CD4-positive, alpha-beta T cell (primary cell): ENCODE measurements around the gene KLHL30. TPM values are rescaled to one million over a fixed set of nuclear protein-coding genes. Genes with fewer than 3 reads are reported as not detected.

Experiments
- ATAC-seq: fragments of 200-7000 bp; cut with Tn5 transposase; one replicate; pipeline ENCODE4 v1.10.0; 2022; ENCODE audit warnings: mild to moderate bottlenecking; ENCODE audit not compliant: poor library complexity
- CTCF ChIA-PET: fragments of 350-600 bp; sonication (Branson Sonifier 250); formaldehyde crosslinking; loops from one replicate; lab custom pipeline; 2021; ENCODE audit warnings: antibody characterized with exemption, inconsistent platforms; lab: Charles Lee
- POLR2A ChIA-PET: fragments of 350-600 bp; sonication (Branson Sonifier 250); formaldehyde crosslinking; loops from one replicate; lab custom pipeline; 2021; ENCODE audit warnings: antibody characterized with exemption, inconsistent platforms; lab: Charles Lee
- DNase-seq, 14 experiments: peaks; one replicate each; pipeline ENCODE4 v3.0.0-alpha.2; 2013 to 2020; ENCODE audit warnings: mixed read lengths in 2 of 14
- H3K27ac ChIP-seq, 2 donors: one replicate each; pipeline versions ENCODE4 v1.5.1 to v1.7.0; 2013; ENCODE audit warnings: low read length in 2 of 2, low read depth in 1 of 2, mild to moderate bottlenecking in 1 of 2
- H3K27me3 ChIP-seq, 2 experiments: 1 replicate in 1 of 2; 2 replicates in 1 of 2; pipeline versions ENCODE4 v1.6.1 to v1.7.0; 2013; ENCODE audit warnings: low read length in 2 of 2, control low read depth in 1 of 2, mild to moderate bottlenecking in 1 of 2, moderate library complexity in 1 of 2; ENCODE audit not compliant: insufficient read depth in 2 of 2, control insufficient read depth in 1 of 2
- H3K36me3 ChIP-seq: one replicate; pipeline ENCODE4 v1.6.1; 2013; ENCODE audit warnings: low read length, control low read depth; ENCODE audit not compliant: insufficient read depth
- H3K4me1 ChIP-seq: one replicate; pipeline ENCODE4 v1.6.1; 2013; ENCODE audit warnings: low read length, control low read depth; ENCODE audit not compliant: insufficient read depth
- H3K4me3 ChIP-seq: one replicate; pipeline ENCODE4 v1.5.1; 2013; ENCODE audit warnings: mild to moderate bottlenecking, low read length, moderate library complexity
- H3K9me3 ChIP-seq, 2 experiments: 1 replicate in 1 of 2; 2 replicates in 1 of 2; pipeline versions ENCODE4 v1.6.1 to v1.7.0; 2013; ENCODE audit warnings: low read length in 2 of 2, mild to moderate bottlenecking in 2 of 2, control low read depth in 1 of 2, moderate library complexity in 1 of 2; ENCODE audit not compliant: control insufficient read depth in 1 of 2, insufficient read depth in 1 of 2
- H3K27ac Mint-ChIP-seq: one replicate; pipeline ENCODE4 v1.8.0; 2020; ENCODE audit warnings: mixed read lengths
- H3K27me3 Mint-ChIP-seq: one replicate; pipeline ENCODE4 v1.8.0; 2021; ENCODE audit warnings: mixed read lengths
- H3K36me3 Mint-ChIP-seq: one replicate; pipeline ENCODE4 v1.8.0; 2021; ENCODE audit warnings: low read depth, mixed read lengths
- H3K4me1 Mint-ChIP-seq: one replicate; pipeline ENCODE4 v1.8.0; 2021; ENCODE audit warnings: low read depth, mixed read lengths
- H3K4me3 Mint-ChIP-seq: one replicate; pipeline ENCODE4 v1.8.0; 2020; ENCODE audit warnings: mild to moderate bottlenecking, mixed read lengths
- H3K9me3 Mint-ChIP-seq: one replicate; pipeline ENCODE4 v1.8.0; 2020; ENCODE audit warnings: mixed read lengths
- intact Hi-C, 2 experiments: fragments of 100-400 bp; cut with DNase I in 1 of 2; cut with micrococcal nuclease in 1 of 2; formaldehyde crosslinking; loops; one replicate each; pipeline versions ENCODE4 v1.15.1 to v1.9.0; 2023 to 2025; cut with DNase I, micrococcal nuclease
- total RNA-seq, 174 experiments: library from RNA in 2 of 174; stranded (reverse) in 2 of 174; gene quantifications; one replicate each; pipeline ENCODE4 v1.2.3 and lab custom pipeline; 2021 to 2026
- TF ChIP-seq, protein P1 (sequence below): fragments of 200-600 bp; IDR thresholded peaks from one replicate; pipeline ENCODE4 v1.8.0; 2022; ENCODE audit warnings: antibody characterized with exemption, mild to moderate bottlenecking

The KLHL30 gene
- total RNA-seq, 2 experiments from 2014 or later = not detected

DNA sequence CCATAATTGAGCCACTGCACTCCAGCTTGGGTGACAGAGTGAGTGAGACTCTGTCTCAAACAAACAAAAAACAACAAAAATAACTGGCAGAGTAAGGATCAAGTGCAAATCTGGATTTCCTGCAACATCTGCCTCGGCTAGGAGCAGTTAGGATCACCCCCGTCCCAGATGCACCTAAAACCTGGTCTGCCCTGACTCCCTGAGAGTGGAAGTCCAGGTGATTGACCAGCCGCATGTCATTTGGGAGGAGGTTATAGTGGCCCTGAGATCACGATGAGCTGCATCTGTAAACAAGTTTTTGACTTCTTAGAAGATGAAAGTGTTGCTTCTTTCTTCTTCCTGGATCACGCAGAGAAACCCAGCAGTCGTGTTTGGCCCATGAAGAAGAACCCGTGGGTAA is 43.3 kb upstream of the KLHL30 start:
- Histone ChIP-seq H3K27me3 (no peaks in the 10 kb centered on the region), H3K4me1 (no peaks in the 10 kb centered on the region), H3K36me3 (peaks cover 7% of the 10 kb centered on the region), H3K27ac (no peak overlapping the region), H3K9me3 (peaks cover 0 to 4% of the 10 kb centered on the region in 2 experiments), H3K4me3 (no peak overlapping the region)
- no peaks in the 10 kb centered on the region for H3K27me3 Mint-ChIP-seq
- no peaks in the 10 kb centered on the region for H3K4me1 Mint-ChIP-seq
- intact Hi-C loops = no loop called here
- ChIA-PET CTCF (no interaction called here), POLR2A (no interaction called here)
- TF ChIP-seq, protein P1, sequence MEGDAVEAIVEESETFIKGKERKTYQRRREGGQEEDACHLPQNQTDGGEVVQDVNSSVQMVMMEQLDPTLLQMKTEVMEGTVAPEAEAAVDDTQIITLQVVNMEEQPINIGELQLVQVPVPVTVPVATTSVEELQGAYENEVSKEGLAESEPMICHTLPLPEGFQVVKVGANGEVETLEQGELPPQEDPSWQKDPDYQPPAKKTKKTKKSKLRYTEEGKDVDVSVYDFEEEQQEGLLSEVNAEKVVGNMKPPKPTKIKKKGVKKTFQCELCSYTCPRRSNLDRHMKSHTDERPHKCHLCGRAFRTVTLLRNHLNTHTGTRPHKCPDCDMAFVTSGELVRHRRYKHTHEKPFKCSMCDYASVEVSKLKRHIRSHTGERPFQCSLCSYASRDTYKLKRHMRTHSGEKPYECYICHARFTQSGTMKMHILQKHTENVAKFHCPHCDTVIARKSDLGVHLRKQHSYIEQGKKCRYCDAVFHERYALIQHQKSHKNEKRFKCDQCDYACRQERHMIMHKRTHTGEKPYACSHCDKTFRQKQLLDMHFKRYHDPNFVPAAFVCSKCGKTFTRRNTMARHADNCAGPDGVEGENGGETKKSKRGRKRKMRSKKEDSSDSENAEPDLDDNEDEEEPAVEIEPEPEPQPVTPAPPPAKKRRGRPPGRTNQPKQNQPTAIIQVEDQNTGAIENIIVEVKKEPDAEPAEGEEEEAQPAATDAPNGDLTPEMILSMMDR = no peak
- H3K36me3 Mint-ChIP-seq = no peaks in the 10 kb centered on the region
- H3K4me3 Mint-ChIP-seq = no peak overlapping the region
- no peaks in the 10 kb centered on the region for H3K9me3 Mint-ChIP-seq
- DNase-seq (no peak), ATAC-seq (no peak)
- H3K27ac Mint-ChIP-seq = no peak overlapping the region

GRCh38 chr2:238096311-238097011 is 42.0 kb upstream of the KLHL30 start:
- TF ChIP-seq, protein P1 = no peak
- Histone ChIP-seq H3K9me3 (peaks cover 0 to 4% of the 10 kb centered on the region in 2 experiments), H3K4me3 (no peak overlapping the region), H3K4me1 (no peaks in the 10 kb centered on the region), H3K27me3 (no peaks in the 10 kb centered on the region), H3K36me3 (peaks cover 7% of the 10 kb centered on the region), H3K27ac (no peak overlapping the region)
- DNase-seq (no peak), ATAC-seq (no peak)
- POLR2A ChIA-PET = no interaction called here
- Mint-ChIP-seq H3K27me3 (no peaks in the 10 kb centered on the region), H3K4me3 (no peak overlapping the region), H3K4me1 (no peaks in the 10 kb centered on the region), H3K36me3 (no peaks in the 10 kb centered on the region), H3K27ac (no peak overlapping the region), H3K9me3 (no peaks in the 10 kb centered on the region)
- CTCF ChIA-PET = no interaction called here
- intact Hi-C loops = no loop called here

DNA sequence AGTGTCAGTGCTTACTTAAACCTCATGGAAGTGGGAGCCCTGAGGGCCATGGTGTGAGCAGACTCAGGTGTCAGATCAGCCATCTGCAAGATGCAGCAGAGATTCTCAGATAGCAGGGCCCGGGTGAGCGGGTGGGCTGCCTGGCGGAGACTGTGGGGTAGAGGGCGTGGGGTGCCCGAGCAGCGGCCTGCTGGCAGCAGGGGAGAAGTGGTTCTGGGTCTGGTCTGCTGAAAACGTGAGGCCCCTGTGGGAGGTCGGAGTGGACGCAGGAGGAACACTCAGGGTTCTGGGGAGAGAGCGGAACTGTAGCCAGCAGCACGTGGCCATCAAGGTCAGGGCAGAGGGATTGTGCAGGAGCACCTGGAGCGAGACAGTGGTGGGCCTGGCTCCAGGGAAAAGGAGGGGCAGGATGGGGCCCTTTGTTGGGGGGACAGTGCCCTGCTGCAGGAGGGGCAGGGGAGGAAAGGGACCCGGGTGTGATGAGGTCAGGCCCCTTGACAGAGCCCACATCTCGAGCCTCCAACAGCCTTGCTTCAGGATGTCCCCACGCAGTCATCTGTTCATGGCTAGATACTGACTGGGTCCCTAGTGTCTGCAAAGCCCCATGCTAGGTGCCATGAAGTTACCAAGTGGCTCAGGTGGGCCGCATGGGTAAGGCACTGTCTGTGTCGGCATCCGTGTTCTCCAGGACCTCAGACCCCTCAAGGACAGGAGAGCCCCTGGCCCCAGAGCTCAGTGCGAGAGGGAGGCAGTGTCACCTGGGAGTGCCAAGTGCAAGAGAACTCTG is 41.1 kb upstream of the KLHL30 start:
- TF ChIP-seq, protein P1 = no peak
- no peak overlapping the region for H3K27ac Mint-ChIP-seq
- H3K4me3 ChIP-seq = no peak overlapping the region
- ChIA-PET CTCF (no interaction called here), POLR2A (no interaction called here)
- no peaks in the 10 kb centered on the region for H3K4me1 Mint-ChIP-seq
- H3K4me3 Mint-ChIP-seq = no peak overlapping the region
- no peak for ATAC-seq
- no peaks in the 10 kb centered on the region for H3K4me1 ChIP-seq
- intact Hi-C loops = no loop called here
- H3K9me3 ChIP-seq = peaks cover 0 to 4% of the 10 kb centered on the region in 2 experiments
- peaks cover 7% of the 10 kb centered on the region for H3K36me3 ChIP-seq
- no peaks in the 10 kb centered on the region for H3K36me3 Mint-ChIP-seq
- H3K27ac ChIP-seq = no peak overlapping the region
- H3K27me3 Mint-ChIP-seq = no peaks in the 10 kb centered on the region
- DNase-seq = no peak
- no peaks in the 10 kb centered on the region for H3K27me3 ChIP-seq
- H3K9me3 Mint-ChIP-seq = no peaks in the 10 kb centered on the region
